GM19438 (cell line): ENCODE measurements around the gene DHX34.
"Not testable (repeated sequence)": the region's sequence is repeated elsewhere in the genome, so short reads cannot be mapped to it uniquely, and the experiment has no call there.

Experiments
- ATAC-seq: cut with Tn5 transposase; IDR thresholded peaks from one replicate; pipeline ENCODE4 v1.9.1; 2021; ENCODE audit warnings: low read depth; ENCODE audit not compliant: unreplicated experiment

The DHX34 gene

DNA sequence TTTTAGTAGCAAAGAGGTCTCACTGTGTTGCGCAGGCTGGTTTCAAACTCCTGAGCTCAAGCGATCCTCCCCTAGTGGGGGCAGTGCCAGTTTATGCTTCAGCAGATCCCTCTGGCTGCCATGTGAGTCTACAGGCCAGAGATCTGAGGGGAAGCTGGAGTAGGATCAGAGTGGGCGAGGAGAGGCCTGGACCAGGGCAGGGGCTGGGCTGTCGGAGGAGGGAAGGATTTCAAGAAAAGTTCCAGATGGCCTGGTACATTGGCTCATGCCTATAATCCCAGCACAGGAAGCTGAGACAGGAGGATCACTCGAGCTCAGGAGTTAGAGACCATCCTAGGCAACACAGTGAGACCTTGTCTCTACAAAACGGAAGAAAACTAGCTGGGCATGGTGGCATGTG lies 9.8 kb downstream of the DHX34 start:
- no peak for ATAC-seq

DNA sequence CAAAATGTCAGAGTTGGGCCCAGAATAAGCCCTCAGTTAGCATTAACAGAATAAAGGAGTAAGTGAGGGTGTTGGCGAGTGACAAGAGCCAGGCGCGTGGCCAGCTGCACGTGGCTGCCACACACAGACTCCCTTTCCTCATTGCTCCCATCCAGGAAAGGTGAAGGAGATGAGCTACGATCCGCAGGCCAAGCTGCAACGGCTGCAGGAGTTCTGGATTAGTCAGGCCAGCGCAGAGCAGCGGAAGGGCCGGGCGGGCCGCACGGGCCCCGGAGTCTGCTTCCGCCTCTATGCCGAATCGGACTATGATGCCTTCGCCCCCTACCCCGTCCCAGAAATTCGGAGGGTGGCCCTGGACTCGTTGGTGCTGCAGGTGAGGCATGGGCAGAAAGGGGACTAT lies 13.2 kb downstream of the DHX34 start:
- no peak for ATAC-seq

DNA sequence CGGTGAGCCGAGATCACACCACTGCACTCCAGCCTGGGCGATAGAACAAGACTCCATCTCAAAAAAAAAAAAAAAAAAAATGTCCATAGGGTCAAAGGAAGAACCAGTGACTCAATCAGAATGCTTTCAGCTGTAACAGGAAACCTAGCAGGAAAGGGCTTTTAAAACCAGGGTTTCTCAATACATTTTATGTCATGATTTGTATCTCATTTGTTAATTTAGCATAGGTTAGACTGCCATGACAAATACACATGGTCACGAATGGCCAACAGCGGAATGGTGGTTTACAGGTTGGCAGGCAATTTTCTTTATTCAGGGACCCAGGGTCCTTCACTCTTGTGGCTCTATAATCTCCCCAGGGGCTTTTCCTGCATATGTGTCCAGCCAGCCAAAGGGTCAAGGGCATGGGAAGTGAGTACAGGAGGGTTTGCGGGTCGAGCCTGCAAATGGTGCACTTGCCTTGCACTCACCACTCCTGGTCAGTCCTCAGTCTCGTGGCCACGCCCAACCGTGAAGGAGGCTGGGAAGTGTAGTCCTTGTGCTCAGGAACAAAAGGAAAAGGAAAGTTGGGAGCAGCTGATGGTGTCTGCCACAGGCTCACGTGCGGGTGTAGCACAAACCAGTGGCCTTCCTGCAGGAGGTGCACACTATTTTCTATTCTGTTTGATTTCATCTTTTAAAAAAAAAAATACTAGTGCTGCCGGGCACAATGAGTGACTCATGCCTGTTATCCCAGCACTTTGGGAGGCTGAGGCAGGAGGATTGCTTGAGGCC lies 14.8 kb downstream of the DHX34 start:
- no peak for ATAC-seq

DNA sequence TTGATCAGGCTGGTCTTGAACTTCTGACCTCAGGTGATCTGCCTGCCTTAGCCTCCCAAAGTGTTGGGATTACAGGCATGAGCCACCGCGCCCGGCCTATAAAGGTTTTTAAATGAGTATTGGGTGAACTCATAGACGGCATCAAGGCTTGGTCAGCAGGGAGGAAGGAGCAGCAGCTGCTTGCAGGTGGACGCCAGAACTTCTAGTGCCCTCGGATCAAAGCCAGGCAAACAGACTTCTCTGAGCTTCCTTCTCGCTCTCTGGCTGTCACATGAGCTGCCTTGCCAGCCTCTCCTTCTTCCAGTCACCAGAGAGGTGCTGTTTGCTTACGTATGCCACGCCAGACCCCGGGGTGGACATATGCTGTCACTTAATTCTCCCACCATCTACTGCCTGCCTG lies 16.3 kb downstream of the DHX34 start:
- ATAC-seq, result not testable (repeated sequence)

DNA sequence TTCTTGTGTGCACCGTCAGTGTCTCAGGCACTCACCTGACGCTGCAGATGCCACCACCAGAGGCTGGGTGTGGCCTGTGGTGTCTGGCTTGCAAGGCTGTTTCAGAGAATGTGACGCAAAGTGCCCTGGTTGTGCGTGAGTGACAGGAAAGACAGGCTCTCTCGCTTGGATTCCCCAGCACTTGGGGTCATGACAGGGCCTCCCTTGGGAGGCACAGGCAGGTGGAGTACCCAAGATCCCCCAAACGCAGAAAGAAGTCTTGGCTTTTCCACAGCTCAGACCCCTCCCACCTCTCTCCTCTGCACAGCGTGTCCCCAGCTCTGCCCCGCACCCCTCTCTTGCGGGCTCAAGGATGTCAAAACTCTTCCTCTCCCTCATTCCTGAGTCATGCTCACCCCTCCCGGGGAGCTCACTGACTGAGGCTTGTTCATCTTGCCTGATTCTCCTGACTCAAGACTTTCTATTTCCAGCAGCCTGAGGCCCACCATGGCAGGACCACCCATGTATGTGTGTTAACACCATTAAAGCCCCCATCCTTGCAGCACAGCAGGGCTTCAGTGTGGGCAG lies 21.0 kb downstream of the DHX34 start:
- no peak for ATAC-seq

DNA sequence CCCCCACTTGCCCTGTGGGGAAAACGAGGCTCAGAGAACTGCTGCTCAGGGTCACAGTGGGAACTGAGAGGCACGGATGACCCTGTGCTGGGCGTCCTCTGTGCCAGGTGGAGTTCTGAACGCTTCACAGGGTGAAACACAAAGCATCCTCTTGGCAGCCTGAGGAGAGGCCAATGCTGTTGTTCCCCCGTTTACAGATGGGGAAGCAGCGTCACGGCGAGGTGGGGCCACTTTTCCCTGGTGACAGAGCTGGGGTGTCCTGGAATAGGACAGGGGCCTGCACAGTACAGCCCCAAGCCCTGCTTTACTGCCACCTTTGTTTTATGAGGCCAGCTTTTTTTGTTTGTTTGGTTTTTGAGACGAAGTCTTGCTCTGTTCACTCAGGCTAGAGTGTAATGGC lies 22.1 kb downstream of the DHX34 start:
- no peak for ATAC-seq

DNA sequence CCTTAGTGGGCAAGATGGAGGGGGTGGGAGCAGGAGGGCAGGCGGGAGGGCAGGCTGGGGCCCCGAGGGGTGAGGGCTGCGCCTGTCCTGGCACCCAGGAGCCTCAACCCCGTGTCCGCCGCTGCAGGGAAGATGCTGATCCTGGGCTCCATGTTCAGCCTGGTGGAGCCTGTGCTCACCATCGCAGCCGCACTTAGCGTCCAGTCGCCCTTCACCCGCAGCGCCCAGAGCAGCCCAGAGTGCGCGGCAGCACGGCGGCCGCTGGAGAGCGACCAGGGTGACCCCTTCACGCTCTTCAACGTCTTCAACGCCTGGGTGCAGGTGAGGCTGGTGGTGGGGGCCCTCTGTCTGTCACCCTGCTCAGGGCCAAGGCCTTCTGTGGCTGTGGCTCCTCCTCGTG lies 23.5 kb downstream of the DHX34 start:
- ATAC-seq, result no peak

DNA sequence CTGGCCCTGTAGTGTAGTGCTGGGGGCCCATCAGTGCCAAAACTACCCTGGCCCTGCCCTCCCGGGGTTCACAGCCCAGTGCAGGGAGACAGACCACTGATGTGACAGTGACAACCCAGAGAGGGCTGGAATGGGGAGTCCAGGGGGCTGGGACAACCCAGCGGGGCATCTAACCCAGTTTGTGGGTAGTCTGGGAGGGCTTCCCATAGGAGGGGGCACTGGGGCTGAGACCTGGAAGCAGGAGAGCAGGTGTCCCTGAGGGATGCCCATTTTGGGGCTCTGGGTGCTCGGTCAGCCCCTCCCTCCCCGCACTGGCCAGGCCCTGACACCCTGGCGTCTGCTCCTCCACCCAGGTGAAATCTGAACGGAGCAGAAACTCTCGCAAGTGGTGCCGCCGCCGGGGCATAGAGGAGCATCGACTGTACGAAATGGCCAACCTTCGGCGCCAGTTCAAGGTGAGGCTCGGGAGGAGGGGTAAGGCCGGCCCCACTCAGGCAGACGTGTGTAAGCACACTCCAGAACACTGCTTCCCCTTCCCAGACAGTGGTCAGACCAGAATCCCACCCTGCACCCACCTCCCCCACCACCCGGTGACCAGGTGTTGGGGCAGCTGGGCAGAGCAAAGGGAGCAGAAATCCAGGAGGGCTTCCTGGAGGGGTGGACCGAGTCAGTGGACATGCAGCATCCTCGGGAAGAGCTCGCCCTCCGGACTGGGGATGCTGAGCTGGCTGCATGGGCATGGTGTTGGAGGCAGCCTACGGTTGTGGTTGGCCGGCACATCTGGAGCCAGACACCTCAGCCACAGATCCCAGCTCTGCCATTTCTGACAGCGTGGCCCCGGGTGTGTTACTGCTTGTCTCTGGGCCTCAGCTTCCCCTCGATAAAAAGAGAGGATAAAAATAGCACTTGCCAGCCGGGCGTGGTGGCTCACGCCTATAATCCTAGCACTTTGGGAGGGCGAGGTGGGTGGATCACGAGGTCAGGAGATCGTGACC lies 24.4 kb downstream of the DHX34 start:
- ATAC-seq, result no peak

DNA sequence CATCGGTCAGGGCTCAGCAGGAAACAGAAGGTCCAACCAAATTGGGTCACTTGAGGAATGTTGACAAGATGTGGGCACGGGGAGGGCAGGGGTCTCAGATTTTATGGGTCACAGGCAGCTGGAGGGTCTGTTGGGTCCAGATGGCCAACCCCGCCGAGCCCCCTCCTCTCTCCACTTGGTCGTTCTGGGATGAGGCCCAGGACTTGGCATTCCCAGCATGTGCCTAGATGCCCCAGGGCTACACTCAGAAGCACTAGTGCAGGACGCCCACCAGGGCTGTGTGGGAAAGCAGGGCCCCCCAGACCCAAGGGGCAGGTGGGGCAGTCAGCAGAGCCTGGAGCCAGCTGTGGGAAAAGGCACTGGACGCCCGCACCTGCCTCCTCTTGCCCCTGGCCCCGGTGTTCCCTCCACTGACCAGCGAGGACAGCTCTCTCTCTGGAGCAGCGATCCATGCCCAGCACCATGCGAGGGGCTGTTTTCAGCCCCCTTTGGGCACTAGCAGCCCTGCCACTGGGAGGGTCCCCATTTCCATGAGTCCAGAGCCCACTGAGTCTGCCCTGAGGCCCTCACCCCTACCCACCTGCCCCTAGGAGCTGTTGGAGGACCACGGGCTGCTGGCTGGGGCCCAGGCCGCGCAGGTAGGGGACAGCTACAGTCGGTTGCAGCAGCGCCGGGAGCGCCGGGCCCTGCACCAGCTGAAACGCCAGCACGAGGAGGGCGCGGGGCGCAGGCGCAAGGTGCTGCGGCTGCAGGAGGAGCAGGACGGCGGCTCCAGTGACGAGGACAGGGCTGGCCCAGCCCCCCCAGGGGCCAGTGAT lies 26.0 kb downstream of the DHX34 start:
- no peak for ATAC-seq

DNA sequence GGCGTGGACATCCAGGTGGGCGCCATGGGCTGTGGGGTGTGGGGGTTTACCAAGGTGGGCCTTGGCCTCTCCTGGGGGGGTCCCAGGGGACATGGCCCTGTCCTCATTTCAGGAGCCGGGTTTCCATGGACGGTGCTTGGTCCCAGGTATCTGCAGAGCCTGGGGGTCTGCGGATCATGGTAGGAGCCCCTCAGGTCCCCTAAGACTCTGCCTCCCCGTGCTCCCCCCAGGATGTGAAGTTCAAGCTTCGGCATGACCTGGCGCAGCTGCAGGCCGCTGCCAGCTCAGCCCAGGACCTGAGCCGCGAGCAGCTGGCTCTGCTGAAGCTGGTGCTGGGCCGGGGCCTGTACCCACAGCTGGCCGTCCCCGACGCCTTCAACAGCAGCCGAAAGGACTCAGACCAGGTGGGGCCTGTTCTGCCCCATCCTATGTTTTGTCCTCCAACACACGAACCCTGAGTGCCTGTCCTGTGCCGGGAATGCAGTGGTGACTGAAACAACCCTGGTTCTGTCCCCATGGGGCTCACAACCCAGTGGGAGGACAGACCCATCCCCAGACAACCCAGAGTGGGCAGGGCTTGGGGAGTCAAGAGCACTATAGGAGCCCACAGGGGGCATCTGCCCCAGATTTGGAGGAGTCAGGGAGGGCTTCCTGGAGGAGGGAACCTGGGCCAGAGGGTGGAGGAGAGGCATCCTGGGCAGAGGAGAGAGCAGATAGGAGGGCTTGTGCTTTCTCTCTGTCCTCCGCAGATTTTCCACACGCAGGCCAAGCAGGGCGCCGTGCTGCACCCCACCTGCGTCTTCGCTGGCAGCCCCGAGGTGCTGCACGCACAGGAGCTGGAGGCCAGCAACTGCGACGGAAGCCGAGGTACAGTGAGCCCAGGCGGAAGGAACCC lies 26.8 kb downstream of the DHX34 start:
- ATAC-seq, result no peak

DNA sequence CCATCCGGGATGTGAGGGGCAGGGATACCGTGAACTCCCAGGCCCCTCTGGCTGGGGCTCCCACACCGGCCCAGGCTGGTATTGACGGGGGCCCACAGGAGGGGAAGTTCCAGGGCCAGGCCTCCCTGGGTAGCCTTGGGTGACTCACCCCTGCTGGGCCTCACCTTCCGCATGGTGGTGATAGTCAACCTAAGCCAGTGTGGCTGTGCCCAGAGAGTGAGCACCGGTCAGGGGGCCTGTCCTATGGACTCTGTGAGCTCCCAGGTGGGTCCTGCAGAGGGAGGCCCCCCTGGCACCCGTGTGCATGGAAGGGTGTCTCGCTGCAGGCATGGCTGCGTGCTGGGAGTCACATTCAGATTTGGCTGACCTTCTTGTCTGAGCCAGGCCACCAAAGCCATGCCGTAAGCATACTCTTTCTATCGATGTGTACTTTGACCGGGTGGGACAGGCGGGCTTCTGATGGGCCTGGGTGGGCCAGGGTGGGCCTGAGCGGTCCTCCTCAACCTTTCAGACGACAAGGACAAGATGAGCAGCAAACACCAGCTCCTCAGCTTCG lies 27.6 kb downstream of the DHX34 start:
- no peak for ATAC-seq

DNA sequence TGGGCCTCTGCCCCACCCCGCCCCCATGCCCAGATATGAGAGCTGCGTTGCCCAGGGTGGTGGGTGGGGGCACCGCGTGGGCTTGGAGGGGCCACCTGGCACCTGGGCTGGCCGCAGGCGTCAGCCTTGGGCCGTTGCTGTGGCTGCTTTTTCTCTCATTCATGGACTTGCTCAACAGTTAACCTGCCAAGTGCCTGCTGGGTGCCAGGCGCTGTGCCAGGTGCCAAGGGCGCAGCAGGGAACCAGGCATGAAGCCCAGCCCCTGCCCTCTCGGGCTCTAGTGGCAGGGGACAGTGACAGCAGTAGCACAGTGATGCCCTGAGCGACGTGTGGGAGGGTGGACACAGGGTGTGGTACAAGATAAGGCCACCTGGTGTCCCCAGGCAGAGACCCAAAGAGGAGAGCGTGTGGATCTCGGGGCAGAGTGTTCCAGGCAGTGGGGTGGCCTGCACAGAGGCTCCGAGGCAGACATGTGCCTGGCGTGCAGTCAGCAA lies 28.1 kb downstream of the DHX34 start:
- ATAC-seq, result no peak

DNA sequence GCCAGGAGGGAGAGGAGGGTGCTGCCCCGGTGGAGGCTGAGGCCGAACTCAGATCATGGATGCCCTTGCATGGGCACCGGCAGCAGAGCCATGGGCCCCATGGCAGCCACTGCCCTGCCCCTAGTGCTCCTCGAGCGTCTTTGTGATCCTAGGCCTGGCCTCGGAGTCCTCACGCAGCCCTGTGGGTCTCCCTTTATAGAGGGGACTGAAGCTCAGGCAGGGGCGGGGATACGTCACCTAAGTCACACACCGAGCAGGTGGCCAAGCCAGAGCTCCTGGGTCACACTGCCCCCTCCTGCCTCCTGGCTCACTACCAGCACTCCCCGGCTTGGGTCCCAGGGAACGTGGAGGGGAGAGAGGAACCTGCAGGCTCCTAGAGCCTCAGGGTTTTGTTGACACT lies 28.7 kb downstream of the DHX34 start:
- no peak for ATAC-seq

DNA sequence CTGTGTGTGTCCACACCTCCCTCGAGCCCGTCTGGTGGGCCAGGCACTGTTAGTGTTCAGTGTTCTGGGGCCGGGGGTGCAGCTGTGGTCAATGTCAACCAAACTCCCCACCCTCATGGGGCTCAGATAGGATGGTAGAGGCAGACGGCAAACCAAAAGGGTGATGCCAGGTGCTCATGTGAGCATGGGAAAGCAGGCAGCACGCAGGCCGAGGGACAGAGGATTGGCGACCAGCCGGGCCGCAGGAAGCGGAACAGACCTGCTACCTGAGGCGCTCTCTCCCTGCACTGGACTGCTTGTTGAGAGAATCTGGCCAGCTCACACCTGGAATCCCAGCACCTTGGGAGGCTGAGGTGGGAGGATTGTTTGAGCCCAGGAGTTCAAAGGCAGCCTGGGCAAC lies 29.1 kb downstream of the DHX34 start:
- no peak for ATAC-seq

DNA sequence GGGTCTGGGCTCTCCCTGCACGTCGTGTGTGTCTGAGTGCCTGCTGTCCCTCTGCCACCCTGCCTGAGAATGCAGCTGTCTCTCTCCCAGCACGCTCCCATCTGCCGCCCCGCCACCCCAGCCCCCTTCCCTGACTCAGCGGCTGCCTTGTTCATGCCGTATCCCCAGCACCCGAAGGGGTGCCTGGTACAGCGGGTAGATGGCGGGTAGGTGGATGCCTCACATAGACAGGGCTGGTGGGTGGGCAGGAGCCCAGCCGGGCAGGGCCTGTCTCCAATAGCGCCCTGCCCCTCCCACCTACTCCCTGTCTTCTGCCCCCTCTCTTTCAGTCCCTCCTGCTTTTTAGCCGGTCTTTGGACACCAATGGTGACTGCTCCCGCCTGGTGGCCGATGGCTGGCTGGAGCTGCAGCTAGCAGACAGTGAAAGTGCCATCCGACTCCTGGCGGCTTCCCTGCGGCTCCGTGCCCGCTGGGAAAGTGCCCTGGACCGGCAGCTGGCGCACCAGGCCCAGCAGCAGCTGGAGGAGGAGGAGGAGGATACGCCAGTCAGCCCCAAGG lies 30.3 kb downstream of the DHX34 start:
- no peak for ATAC-seq

DNA sequence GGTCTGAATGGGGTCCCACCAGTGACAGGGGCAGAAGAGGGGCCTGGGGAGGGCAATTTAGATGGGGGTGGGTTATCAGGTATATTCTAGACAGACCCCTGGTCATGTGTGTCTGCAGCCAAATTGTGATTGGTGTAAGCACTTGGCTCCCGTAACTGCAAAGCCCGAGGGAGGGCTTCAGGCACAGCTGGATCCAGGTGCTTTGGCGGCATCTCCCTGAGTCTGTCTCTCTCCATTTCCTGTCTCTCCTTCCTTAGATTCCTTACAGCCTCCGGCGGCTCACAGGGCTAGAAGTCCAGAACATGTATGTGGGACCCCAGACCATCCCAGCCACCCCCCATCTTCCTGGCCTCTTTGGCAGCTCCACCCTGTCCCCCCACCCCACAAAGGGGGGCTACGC lies 31.4 kb downstream of the DHX34 start:
- no peak for ATAC-seq

DNA sequence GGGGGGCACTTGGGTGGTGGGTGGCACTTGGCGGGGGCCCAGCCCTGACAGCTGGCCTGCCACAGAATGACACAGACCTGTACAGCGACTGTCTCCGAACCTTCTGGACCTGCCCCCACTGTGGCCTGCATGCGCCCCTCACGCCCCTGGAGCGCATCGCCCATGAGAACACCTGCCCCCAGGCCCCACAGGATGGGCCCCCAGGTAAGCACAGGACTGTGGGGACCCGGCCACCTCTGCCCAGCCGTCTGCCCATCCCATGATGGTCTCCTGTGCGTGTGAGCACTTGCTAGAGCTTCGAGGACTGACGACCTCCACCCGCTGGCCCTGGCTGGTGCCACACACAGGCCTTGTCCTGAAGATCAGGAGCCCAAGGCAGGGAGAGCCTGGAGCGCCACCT lies 32.0 kb downstream of the DHX34 start:
- ATAC-seq, result no peak

DNA sequence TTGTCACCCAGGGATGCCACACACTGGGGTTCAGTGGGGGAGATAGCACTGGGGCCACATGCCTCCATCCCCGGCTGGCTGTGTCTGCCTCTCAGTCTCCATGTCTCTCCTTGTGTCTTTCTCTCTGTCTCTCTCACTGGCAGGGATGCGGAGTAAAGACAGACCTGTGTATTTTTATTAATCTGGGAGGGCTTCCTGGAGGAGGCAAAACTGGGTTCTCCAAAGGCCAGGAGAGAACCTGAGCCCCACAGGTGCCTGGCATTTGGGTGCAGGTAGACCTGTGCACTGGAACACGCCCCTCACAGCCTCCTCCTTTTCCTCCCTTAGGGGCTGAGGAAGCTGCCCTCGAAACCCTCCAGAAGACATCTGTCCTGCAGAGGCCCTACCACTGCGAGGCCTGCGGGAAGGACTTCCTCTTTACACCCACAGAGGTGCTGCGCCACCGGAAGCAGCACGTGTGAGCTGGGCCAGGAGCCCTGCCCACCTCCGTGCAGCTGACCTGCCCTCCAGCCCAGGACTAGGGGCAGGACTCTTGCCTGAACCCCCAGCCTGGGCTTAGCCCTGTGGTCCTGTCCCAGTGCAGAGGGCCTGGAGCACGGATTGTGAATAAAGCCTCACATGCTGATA lies 32.7 kb downstream of the DHX34 start:
- no peak for ATAC-seq
